ENCODE results near the gene LAMB3.

The LAMB3 gene

GRCh38 chr1:209630383-209631225 lies 21.6 kb downstream of the LAMB3 start:
- no peak for DNase-seq

GRCh38 chr1:209629621-209630382 lies 22.4 kb downstream of the LAMB3 start:
- no peak for DNase-seq

DNA sequence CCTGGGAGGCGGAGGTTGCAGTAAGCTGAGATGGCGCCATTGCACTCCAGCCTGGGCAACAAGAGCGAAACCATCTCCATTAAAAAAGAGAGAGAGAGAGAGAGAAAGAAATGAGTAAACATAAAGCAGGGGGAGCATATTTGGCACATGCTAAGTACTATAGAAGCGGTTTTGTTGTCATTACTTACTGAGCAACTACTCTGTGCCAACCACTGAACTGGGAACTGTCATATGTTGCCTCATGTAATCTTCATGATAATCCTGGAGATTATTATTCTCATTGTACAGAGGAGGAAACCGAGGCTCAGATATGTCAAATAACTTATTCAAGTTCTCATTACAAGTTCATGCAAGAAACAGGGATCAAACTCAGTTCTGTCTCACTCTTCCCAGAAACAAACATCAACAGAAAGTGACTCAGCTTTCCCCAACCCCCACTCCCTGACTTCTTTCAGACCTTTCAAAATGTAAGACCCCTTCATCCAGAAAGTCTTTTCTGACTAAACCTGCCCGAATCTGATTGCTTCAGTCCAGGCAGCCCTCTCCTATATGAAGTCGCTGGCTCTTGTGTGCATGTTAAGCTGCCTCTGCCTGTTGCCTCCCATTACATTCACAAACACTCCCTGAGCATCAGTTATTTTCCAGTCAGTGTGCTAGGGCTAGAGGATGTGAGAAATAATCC lies 23.5 kb downstream of the LAMB3 start:
- DNase-seq: no peak

- peak in 1 of 2 experiments; percentile 1 for DNase-seq
Observed at GRCh38 chr1:209627732-209628196, 24.5 kb downstream of the LAMB3 start.

- DNase-seq: no peak
Observed at GRCh38 chr1:209627027-209627731, 25.0 kb downstream of the LAMB3 start.

DNA sequence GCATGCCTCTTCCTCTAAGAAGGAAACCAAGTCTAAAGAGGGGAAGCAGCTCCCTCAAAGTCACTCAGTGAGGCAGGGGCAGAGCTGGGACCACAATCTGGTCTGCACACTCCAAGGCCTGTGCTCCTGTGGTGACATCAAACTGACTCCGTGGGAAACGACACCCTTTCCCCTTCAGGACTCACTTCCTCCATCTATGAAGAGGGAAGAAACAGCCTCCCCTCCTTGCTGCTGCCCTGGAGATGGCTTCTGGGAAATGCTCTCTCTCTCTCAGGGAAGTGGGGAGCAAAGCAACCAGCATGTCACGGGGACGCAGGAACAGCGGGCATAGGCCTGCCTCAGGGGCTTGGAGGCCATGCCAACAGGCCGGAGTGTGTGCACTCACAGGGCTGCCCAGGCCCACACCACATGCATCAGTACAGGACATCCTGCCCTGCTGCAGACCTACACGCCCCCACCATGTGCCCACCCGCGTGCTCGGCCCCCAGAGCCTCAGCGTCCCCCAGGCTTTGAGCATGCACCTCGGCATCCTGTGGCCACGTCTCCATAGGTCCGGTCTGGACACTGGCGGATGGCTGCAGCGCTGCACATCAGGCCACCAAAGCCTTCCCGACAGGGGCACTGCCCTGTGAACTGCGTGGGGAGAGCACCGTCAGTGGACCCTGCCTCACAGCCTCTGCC lies 25.7 kb downstream of the LAMB3 start:
- no peak for DNase-seq

GRCh38 chr1:209625791-209626285 lies 26.4 kb downstream of the LAMB3 start:
- DNase-seq: no peak

DNA sequence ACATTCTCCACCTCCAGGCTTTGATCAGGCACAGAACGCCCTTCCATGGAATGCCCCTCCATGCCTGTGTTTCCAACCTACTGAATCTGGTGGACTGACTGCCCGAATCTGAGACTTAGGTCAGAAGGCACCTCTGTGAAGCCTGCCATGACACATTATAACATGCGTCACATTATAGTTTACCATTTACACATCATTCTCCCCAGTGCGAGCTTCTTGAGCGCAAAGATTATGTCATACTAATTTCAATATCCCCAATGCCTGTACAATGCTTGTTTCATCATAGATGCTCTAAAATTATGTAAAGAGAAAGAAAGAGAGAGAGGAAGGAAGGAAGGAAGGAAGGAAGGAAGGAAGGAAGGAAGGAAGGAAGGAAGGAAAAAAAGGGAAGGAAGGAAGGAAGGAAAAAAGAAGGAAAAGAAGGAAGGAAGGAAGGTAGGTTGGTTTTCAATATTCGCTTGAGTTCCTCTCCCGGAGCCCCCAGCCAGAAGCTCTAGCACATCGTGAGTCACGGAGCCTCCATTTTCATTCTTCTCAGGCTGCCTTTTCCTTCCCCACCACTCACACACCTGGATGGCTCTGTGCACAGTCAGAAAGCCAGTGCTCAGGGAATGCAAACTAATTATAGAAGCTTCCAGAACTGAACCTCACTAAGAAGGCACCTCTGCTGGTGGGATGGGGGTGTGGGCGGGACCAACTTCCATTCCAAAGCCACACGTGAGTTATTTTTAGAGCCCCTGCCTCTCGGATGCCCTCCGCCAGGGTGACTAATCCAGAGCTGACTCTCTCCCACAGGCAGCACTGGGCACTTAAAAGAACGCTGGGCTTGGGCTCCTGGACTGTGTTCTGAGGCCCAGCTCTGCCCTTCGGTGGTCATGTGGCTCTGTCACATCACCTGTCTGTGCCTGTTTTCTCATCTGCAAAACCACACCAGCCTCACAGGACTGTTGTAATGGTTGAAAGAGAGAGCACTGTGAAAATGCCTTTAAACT lies 27.4 kb downstream of the LAMB3 start:
- DNase-seq: no peak

DNA sequence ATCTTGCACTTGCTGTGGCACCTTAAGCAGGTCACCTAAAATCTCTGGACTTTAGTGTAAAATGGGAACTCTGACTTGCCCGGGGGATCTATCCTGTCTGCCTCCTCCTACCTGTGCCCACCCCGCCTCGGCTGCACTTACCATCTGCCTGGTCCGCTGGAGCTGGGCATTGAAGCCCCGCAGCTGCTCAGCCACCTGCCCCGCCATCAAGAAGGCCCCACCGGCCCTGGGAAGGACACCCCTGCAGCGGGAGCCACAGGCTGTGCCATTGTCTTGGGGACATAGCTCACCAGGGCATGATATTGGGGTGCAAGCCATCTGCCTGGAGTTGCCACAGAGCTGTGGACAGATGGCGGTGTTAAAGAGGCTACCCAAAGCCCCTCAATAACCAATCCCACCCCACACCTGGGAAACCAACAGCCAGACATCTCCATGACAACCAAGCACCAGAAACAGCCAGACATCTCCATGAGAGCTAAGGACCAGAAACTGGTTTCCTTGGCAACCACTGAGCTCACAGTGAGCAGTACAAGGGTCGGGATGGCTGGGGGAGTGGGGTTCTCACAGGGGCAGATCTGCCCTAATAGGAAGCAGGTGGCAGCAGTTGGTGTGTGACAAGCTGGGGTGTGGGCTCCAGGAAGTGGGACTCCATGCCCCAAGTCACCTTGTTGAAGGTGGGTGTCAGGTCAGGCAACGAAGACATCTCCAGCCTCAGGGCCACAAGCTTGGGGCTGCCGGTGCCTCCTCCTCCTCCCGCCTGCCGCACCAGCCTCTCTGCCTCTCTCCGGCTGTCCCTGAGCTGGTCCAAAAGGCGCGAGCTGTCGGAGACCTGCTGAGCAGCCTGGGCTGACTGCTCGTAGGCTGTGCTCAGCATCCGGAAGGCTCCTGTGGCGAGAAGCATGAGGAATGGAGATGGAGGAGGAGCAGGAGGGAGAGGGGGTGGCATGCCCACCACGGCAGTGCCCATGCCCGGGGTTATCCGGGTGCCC lies 29.1 kb downstream of the LAMB3 start:
- DNase-seq: no peak

DNA sequence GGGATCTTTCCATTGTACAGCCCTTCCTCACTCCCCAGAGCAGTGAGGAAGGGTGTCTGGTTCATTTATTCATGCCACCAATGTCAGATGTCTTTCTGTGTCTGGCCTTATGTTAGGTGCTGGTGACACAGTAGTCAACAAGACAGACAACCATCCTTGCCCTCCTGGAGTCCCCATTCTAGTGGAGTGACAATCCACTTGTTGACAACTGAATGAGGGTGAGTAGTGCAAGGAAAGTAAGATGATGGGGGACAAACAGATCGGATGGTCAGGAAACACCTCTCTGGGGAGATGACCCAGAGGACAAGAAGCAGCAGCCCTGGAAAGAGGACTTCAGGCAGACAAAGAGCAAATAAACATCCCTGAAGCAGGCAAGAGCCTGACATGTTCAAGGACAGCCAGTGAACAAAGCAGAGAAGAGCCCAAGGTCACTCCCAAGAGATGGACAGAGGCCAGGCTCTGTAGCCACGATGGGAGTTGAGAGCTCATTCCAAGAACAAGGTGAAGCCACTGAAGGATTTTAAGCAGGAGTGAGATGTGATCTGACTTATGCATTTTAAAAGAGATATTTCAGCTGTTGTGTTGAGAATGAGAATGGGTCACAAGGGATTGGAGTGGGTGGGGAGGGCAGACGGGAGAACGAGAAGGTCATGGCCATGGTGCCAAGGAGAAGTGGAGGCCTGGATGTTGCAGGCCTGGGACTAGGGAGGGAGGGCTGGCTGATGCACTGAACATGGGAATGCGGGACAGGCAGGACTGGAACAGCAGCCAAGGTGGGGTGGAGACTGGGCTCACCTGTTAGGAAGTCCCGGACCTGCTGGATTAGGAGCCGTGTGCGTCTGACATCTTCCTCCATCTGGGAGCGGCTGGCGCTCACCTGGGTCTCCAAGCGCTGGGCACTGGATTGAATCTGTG lies 30.2 kb downstream of the LAMB3 start:
- no peak for DNase-seq

DNA sequence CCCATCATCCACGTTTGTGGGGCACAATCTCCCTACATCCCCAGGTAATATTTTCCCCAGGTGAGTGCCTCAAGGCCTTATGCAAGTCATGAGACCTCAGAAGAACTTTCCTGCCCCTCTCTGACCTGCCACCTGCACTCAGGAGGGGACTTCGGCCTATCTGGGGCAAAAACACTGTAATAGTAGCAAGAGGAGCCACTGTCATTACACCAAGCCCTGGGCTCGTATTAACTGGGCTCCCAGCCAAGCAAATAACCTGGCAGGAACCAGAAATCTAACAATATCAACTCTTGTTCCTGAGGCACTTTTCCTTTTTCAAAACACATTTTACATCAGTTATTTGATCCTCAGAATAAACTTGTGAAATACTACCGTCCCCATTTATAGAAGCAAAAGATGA lies 30.9 kb downstream of the LAMB3 start:
- DNase-seq: no peak

DNA sequence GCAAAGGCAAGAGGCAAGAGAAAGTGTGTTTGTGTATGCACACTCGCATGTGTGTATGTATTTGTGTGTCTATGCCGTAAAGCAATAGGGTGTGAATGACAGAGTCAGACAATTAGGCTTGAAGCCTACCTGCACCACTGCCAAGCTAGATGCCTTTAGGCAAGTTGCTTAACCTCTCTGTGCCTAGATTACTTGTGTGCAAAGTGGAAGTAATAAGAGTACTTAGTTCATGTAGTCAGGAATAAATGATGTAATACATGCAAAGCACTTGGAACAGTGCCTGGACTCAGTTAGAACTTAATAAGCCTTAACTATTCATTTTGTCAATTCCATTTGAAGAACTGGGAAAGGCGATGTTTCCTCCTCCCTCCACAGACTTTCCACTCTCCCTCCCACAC lies 31.7 kb downstream of the LAMB3 start:
- no peak for DNase-seq

DNA sequence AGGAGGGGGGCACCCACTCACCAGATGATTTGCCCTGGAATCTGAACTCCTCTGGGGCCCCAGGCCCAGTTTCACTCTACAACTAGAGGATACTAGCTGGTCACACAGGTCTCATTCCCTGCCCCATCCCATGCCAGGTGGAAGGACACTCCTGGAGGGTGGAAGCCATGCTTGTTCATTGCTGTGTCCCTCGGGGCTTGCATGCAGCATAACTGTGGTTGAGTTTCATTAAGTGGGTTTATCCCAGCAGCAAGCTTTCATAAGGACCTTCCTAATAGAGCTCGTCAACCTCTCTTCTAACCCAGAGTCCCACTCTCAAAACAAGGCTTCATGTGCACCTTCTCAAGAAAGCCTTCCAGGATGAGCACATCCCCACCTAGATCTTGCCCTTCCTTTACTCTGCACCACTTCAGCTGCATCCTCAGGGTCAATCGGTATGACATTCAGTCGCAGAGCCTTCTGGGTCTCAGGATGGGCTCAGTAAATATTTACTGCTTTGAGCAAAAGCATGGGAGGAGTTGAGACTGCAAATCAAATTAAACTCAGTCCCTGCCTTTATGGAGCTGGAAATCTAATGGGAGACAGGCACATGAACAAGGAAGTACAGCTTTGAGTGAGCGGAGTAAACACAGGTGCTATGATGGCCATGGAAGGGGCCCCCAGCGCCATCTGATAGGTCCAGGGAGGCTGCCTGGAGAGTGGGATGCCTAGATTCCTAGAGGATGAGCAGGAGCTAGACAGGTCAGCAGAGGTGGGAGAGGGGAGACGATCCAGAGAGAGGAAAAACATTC lies 32.3 kb downstream of the LAMB3 start:
- no peak for DNase-seq

DNA sequence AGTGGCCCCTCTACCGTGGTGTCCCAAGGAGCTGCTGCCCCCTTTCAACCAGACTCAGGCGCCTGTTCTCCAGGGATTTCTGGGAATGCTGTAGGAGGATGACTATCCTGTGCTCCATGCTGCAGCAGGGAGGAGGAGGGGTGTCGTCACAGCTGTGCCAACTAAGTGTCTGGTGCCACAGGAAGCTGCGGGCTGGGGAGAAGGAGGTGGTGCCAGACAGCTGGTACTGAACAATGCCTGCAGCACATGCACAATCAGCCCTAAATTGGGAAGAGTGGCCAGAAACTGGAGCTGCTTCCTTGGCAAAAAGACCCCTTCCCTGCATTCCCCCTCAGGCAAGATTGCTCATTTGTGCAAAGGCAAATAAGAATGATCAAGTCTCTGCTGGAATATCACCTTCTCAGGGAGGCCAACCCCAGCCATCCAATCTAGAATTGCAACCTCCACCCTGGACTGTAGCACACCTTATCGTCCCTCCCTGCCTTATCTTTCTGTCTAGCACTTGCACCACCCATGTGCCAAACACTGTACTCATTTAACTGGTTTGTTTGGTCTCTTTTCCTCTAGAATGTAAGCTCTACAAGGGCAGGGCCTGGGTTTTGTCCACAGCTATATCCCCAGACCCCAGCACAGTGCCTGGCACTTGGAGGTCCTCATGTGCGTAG lies 33.3 kb downstream of the LAMB3 start:
- no peak for DNase-seq

DNA sequence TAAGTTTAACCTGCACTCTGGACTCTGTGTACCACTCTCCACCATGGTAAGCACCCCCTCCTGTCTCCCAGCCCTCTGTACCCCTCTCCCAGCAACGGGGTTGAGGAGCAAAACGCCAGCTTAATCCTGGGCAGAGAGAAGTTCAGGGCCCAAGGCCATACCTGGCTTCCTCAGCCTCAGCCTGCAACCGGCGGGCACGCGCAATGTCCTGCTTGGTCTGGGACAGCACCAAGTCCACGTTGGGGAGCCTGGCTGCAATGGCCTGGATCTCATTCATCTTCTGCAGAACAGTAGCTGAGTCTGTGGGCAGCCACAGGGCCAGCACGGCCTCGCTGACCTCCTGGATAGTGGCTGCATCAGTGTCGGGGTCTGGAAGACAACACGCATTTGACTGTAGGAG lies 33.9 kb downstream of the LAMB3 start:
- no peak for DNase-seq

DNA sequence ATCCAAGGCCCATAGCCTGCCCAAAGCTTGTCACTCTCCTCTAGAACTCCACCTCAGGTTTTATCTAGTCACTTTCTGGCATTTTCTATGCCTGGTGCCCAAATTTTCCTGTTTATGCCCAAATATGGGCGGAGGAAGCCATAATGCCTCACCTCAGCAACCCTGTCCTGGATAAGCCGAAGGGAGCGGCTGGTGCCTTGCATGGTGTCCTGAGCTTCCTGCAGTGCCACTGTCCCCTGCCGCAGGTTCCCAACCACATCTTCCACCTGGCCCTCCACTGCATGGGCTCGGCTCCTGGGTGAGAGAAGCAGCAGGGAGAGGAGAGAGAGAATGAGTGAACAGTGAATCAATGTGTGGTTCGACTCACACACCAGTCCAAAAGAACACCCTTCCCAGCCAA lies 34.5 kb downstream of the LAMB3 start:
- DNase-seq: no peak
